Activated CD8-positive, alpha-beta memory T cell treated with anti-CD3 and anti-CD28 coated beads, Interleukin-2, amount 50 U/mL, for 48 hours (primary cell): ENCODE data around the gene PACSIN2.

Experiments
- DNase-seq: peaks from one replicate; pipeline ENCODE4 v3.0.0-alpha.2; 2020

Gene PACSIN2

GRCh38 chr22:42878561-42879305 lies 136.2 kb downstream of the PACSIN2 start:
- no peak for DNase-seq

- DNase-seq = no peak
These were observed 137.2 kb downstream of the PACSIN2 start for GRCh38 chr22:42877597-42878340.

GRCh38 chr22:42877158-42877557 lies 137.8 kb downstream of the PACSIN2 start:
- no peak for DNase-seq

GRCh38 chr22:42876041-42876440 lies 138.9 kb downstream of the PACSIN2 start:
- DNase-seq = no peak

- DNase-seq = no peak
These were observed 140.9 kb downstream of the PACSIN2 start for GRCh38 chr22:42874010-42874409.

GRCh38 chr22:42873356-42873755 lies 141.6 kb downstream of the PACSIN2 start:
- DNase-seq = no peak

- DNase-seq = no peak
These were observed 142.1 kb downstream of the PACSIN2 start for GRCh38 chr22:42872821-42873220.

GRCh38 chr22:42871146-42872050 lies 143.6 kb downstream of the PACSIN2 start:
- DNase-seq = no peak

GRCh38 chr22:42869888-42870480 lies 145.0 kb downstream of the PACSIN2 start:
- no peak for DNase-seq

GRCh38 chr22:42869463-42869862 lies 145.5 kb downstream of the PACSIN2 start:
- DNase-seq = no peak

- DNase-seq = no peak
These were observed 146.1 kb downstream of the PACSIN2 start for GRCh38 chr22:42868751-42869251.

GRCh38 chr22:42866100-42866499 lies 148.8 kb downstream of the PACSIN2 start:
- DNase-seq = no peak

GRCh38 chr22:42865536-42865935 lies 149.4 kb downstream of the PACSIN2 start:
- DNase-seq = no peak

GRCh38 chr22:42863349-42863961 lies 151.5 kb downstream of the PACSIN2 start:
- no peak for DNase-seq

GRCh38 chr22:42862045-42862734 lies 152.8 kb downstream of the PACSIN2 start:
- DNase-seq = no peak

- no peak for DNase-seq
These were observed 154.0 kb downstream of the PACSIN2 start for GRCh38 chr22:42860968-42861367.

GRCh38 chr22:42857845-42858481 lies 157.0 kb downstream of the PACSIN2 start:
- no peak for DNase-seq

GRCh38 chr22:42856865-42857704 lies 157.9 kb downstream of the PACSIN2 start, which contains the start of gene ARFGAP3:
TSS of gene ARFGAP3 (minus strand) at chr22:42857273. CDS start at chr22:42857182, 91 bp downstream.
- DNase-seq = peak; percentile 99

GRCh38 chr22:42856179-42856864 lies 158.6 kb downstream of the PACSIN2 start:
- DNase-seq = peak; percentile 80
